ENCODE data around the gene TBC1D22A. TPM values are rescaled to one million over a fixed set of nuclear protein-coding genes. Genes with fewer than 3 reads are reported as not detected.

Gene TBC1D22A
- total RNA-seq, 1 experiment from 2014 or later: 32.6 TPM

DNA sequence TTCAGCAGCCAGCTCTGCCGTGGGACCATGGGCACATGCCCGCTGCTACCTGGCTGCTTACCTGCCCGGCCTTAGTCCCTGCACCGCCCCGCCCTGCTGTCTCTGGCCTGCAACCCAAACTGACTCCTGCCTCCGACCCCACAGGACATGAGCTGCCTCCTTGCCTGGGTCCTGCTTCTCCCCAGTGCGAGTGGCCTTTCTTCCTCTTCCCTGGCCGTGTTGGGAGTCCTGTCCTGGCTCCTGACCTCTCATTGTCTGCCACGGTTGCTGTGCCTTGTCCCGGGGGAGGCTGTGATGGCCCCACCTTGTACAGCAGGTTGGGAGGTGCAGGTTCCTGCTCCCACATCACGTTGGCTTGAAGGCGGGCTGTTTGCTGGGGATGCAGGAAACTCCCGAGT is 370.0 kb downstream of the TBC1D22A start:
- H3K36me3 ChIP-seq (ENCODE audit: control insufficient read depth, insufficient read depth, low read length): no peaks in the 10 kb centered on the region
- H3K4me3 Mint-ChIP-seq (ENCODE audit: unreplicated experiment): no peak overlapping the region
- TF ChIP-seq, protein P1, sequence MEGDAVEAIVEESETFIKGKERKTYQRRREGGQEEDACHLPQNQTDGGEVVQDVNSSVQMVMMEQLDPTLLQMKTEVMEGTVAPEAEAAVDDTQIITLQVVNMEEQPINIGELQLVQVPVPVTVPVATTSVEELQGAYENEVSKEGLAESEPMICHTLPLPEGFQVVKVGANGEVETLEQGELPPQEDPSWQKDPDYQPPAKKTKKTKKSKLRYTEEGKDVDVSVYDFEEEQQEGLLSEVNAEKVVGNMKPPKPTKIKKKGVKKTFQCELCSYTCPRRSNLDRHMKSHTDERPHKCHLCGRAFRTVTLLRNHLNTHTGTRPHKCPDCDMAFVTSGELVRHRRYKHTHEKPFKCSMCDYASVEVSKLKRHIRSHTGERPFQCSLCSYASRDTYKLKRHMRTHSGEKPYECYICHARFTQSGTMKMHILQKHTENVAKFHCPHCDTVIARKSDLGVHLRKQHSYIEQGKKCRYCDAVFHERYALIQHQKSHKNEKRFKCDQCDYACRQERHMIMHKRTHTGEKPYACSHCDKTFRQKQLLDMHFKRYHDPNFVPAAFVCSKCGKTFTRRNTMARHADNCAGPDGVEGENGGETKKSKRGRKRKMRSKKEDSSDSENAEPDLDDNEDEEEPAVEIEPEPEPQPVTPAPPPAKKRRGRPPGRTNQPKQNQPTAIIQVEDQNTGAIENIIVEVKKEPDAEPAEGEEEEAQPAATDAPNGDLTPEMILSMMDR (IDR thresholded peaks at IDR 0.05; ENCODE audit: insufficient read depth in 1 of 2, low read depth in 1 of 2, low read length in 1 of 2, severe bottlenecking in 1 of 2, unreplicated experiment in 1 of 2): no peak
- ChIA-PET POLR2A (no interaction called here), CTCF (no interaction called here)
- no peaks in the 10 kb centered on the region for H3K9me3 Mint-ChIP-seq (ENCODE audit: unreplicated experiment)
- no peak overlapping the region for H3K4me3 ChIP-seq (ENCODE audit: low read depth, low read length)
- no peak for DNase-seq
- intact Hi-C loops (cut with micrococcal nuclease; ENCODE audit: unreplicated experiment): no loop called here
- no peaks in the 10 kb centered on the region for H3K27me3 ChIP-seq (replicated peaks; ENCODE audit: control insufficient read depth, insufficient read depth, low read length)
- BruUV-seq (replicated peaks): no TSS peak
- H3K27ac Mint-ChIP-seq (ENCODE audit: unreplicated experiment): no peak overlapping the region
- no peaks in the 10 kb centered on the region for H3K27me3 Mint-ChIP-seq (ENCODE audit: insufficient read depth, unreplicated experiment)
- H3K4me1 Mint-ChIP-seq (ENCODE audit: low read depth, unreplicated experiment): peaks cover 14% of the 10 kb centered on the region
- peaks cover 9% of the 10 kb centered on the region for H3K4me1 ChIP-seq
- H3K36me3 Mint-ChIP-seq (ENCODE audit: insufficient read depth, unreplicated experiment): peaks cover 12% of the 10 kb centered on the region
- no peaks in the 10 kb centered on the region for H3K9me3 ChIP-seq

DNA sequence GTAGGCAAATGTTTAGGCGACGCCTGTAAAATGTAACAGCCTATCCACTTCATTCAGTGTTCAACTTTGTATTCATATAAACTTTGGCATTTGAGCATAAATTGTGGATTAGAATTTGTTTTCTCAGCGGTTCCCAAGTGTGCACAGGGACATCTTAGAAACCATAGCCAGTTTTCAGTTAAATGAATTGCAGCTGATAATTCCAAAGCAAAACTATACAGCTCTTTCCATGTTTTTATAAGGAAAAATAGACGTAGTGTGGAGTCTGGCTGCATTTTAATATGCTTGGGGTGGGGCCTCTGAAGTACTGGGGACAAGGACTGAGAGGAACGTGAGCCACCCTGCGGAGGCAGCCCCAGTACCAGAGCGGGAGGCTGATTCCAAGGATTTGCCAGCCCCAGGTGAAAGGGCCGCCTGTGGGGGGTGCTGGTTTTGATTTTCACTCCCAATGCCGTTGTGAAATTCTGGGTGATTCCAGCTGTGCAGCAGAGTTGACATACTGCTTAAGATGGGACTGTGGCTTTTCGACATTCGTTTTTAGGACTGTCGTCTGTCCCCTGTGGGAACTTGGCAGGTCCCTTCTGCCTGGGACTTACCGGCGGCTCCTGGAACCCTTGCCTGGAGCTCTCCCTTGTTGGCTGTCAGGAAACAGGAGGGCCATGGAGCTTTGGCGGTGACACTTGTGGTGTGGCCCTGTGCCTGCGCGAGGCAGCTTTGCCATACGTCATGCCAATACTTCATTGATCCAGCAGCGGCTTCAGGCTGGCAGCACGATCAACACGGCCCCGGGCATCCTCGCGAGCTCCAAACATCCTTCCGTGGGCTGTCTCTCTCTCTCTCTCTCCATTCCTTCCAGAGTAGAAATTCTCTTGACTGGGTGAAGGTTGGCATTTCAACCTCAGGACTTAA is 370.9 kb downstream of the TBC1D22A start:
- Histone ChIP-seq H3K36me3 (ENCODE audit: control insufficient read depth, insufficient read depth, low read length) (no peaks in the 10 kb centered on the region), H3K9me3 (no peaks in the 10 kb centered on the region), H3K4me1 (peaks cover 9% of the 10 kb centered on the region), H3K27me3 (replicated peaks; ENCODE audit: control insufficient read depth, insufficient read depth, low read length) (no peaks in the 10 kb centered on the region), H3K4me3 (ENCODE audit: low read depth, low read length) (no peak overlapping the region)
- H3K4me1 Mint-ChIP-seq (ENCODE audit: low read depth, unreplicated experiment): peaks cover 14% of the 10 kb centered on the region
- ChIA-PET CTCF (no interaction called here), POLR2A (no interaction called here)
- DNase-seq: no peak
- intact Hi-C loops (cut with micrococcal nuclease; ENCODE audit: unreplicated experiment): no loop called here
- no peaks in the 10 kb centered on the region for H3K27me3 Mint-ChIP-seq (ENCODE audit: insufficient read depth, unreplicated experiment)
- TF ChIP-seq, protein P1 (IDR thresholded peaks at IDR 0.05; ENCODE audit: insufficient read depth in 1 of 2, low read depth in 1 of 2, low read length in 1 of 2, severe bottlenecking in 1 of 2, unreplicated experiment in 1 of 2): no peak
- no TSS peak for BruUV-seq (replicated peaks)
- peaks cover 10% of the 10 kb centered on the region for H3K36me3 Mint-ChIP-seq (ENCODE audit: insufficient read depth, unreplicated experiment)
- H3K9me3 Mint-ChIP-seq (ENCODE audit: unreplicated experiment): no peaks in the 10 kb centered on the region
- no peak overlapping the region for H3K27ac Mint-ChIP-seq (ENCODE audit: unreplicated experiment)
- no peak overlapping the region for H3K4me3 Mint-ChIP-seq (ENCODE audit: unreplicated experiment)

DNA sequence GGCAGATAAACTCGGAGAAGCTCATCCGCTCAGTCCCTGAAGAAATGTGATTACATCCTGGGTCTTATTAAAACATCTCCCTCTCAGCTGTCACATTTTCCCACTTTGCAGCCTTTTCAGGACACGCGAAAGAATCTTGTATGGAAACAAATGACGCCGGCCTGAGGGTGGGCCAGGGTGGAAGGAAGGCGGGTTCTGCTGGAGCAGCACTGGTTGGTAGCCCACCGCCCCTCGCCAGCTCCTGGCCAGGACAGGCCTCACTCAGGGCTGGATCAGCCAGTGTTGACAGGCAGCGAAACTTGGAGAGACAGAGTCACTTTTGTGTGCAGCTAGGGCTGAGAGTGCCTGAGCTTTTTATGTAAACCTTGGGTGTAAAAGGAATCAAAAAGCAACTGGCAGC is 371.8 kb downstream of the TBC1D22A start:
- Histone ChIP-seq H3K9me3 (no peaks in the 10 kb centered on the region), H3K36me3 (ENCODE audit: control insufficient read depth, insufficient read depth, low read length) (no peaks in the 10 kb centered on the region), H3K27me3 (replicated peaks; ENCODE audit: control insufficient read depth, insufficient read depth, low read length) (no peaks in the 10 kb centered on the region), H3K4me1 (peaks cover 9% of the 10 kb centered on the region), H3K4me3 (ENCODE audit: low read depth, low read length) (no peak overlapping the region)
- ChIA-PET CTCF (no interaction called here), POLR2A (no interaction called here)
- no peak overlapping the region for H3K4me3 Mint-ChIP-seq (ENCODE audit: unreplicated experiment)
- H3K27me3 Mint-ChIP-seq (ENCODE audit: insufficient read depth, unreplicated experiment): no peaks in the 10 kb centered on the region
- no TSS peak for BruUV-seq (replicated peaks)
- H3K27ac Mint-ChIP-seq (ENCODE audit: unreplicated experiment): no peak overlapping the region
- peaks cover 14% of the 10 kb centered on the region for H3K4me1 Mint-ChIP-seq (ENCODE audit: low read depth, unreplicated experiment)
- TF ChIP-seq, protein P1 (IDR thresholded peaks at IDR 0.05; ENCODE audit: insufficient read depth in 1 of 2, low read depth in 1 of 2, low read length in 1 of 2, severe bottlenecking in 1 of 2, unreplicated experiment in 1 of 2): no peak
- peaks cover 10% of the 10 kb centered on the region for H3K36me3 Mint-ChIP-seq (ENCODE audit: insufficient read depth, unreplicated experiment)
- intact Hi-C loops (cut with micrococcal nuclease; ENCODE audit: unreplicated experiment): no loop called here
- no peak for DNase-seq
- H3K9me3 Mint-ChIP-seq (ENCODE audit: unreplicated experiment): no peaks in the 10 kb centered on the region
